Measurements from ENCODE around the gene ANGPTL3. TPM values are rescaled to one million over a fixed set of nuclear protein-coding genes. Genes with fewer than 3 reads are reported as not detected.

The ANGPTL3 gene
- total and polyA plus RNA-seq, 2 donors (not counting 1 experiment from before 2014, with no cell fraction given), result not detected

DNA sequence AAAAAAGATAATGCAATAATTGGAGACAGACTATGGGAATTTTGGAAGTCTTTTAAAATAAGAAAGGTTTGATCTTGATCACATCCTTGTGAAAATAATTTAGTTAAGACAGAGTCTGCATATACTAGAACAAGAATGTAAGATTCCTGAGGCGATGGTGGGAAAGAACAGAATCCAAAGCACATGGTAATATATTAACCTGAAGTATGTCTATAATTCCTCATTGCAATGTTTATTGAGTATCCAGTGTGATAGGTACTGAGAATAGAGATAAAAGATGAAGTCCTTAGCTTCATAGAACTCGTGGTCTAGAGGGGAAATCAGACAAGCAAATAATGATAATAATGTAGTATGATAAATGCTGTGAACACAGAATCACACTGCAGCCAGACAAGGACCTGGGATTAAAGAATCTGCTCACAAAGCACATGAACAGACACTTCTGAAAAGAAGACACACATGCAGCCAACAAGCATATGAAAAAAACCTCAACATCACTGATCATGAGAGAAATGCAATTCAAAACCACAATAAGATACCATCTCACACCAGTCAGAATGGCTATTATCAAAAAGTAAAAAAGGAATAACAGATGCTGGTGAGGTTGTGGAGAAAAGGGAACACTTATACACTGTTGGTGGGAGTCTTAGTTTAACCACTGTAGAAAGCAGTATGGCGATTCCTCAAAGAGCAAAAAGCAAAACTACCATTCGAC, 6.9 kb upstream of the ANGPTL3 start:
- H3K4me3 ChIP-seq (ENCODE audit: control extremely low read depth in 1 of 5, extremely low read depth in 1 of 5, insufficient read depth in 1 of 5, low read depth in 2 of 5, low read length in 4 of 5), result no peak overlapping the region
- H3K4me1 Mint-ChIP-seq, result no peaks in the 10 kb centered on the region
- H3K27me3 Mint-ChIP-seq, result no peaks in the 10 kb centered on the region
- no peak overlapping the region for H3K4me2 ChIP-seq (replicated peaks; ENCODE audit: low read depth, low read length, poor library complexity, severe bottlenecking)
- DNase-seq (no peak), ATAC-seq (ENCODE audit: low read depth) (no peak)
- no CpG with 5 or more reads among the region's 4 CpGs for WGBS (ENCODE audit: insufficient coverage)
- TF ChIP-seq EZH2 (IDR thresholded peaks at IDR 0.05; ENCODE audit: borderline replicate concordance, insufficient read depth, low read depth, low read length, poor library complexity, severe bottlenecking) (no peak), CTCF (IDR thresholded peaks at IDR 0.05) (no peak)
- no peak overlapping the region for H3K27ac Mint-ChIP-seq
- no peaks in the 10 kb centered on the region for H3K79me2 ChIP-seq (ENCODE audit: control insufficient read depth, insufficient read depth, low read length)
- H2AFZ ChIP-seq (ENCODE audit: insufficient read depth, low read depth, low read length, poor library complexity, severe bottlenecking), result no peak overlapping the region
- H3K27ac ChIP-seq (ENCODE audit: low read length in 2 of 2), result no peak overlapping the region
- POLR2A ChIA-PET, result no interaction called here
- H3K4me3 Mint-ChIP-seq, result no peak overlapping the region
- no peaks in the 10 kb centered on the region for H3K27me3 ChIP-seq (replicated peaks in 1 of 4; ENCODE audit: control extremely low read depth in 1 of 4, control insufficient read depth in 3 of 4, insufficient read depth in 4 of 4, low read length in 3 of 4)
- no peaks in the 10 kb centered on the region for H3K9me3 Mint-ChIP-seq (ENCODE audit: insufficient read depth)
- H3K9ac ChIP-seq (ENCODE audit: low read length), result no peak overlapping the region
- intact Hi-C loops (cut with micrococcal nuclease), result no loop called here
- H4K20me1 ChIP-seq (ENCODE audit: control insufficient read depth, insufficient read depth, low read length, poor library complexity, severe bottlenecking), result no peaks in the 10 kb centered on the region
- CTCF ChIA-PET, result no interaction called here
- H3K9me3 ChIP-seq (ENCODE audit: control extremely low read depth in 1 of 3, control insufficient read depth in 2 of 3, insufficient read depth in 1 of 3, low read length in 2 of 3), result no peaks in the 10 kb centered on the region
- no peaks in the 10 kb centered on the region for H3K4me1 ChIP-seq (ENCODE audit: control insufficient read depth in 2 of 2, insufficient read depth in 2 of 2, low read length in 2 of 2)
- H3K36me3 ChIP-seq (replicated peaks in 1 of 2; ENCODE audit: control extremely low read depth in 1 of 2, control insufficient read depth in 1 of 2, extremely low read depth in 1 of 2, insufficient read depth in 2 of 2, low read length in 1 of 2), result no peaks in the 10 kb centered on the region

GRCh38 chr1:62590970-62591368, 6.4 kb upstream of the ANGPTL3 start:
- H3K4me3 Mint-ChIP-seq, result no peak overlapping the region
- no peaks in the 10 kb centered on the region for H3K9me3 Mint-ChIP-seq (ENCODE audit: insufficient read depth)
- no peak for TF ChIP-seq CTCF (IDR thresholded peaks at IDR 0.05)
- TF ChIP-seq EZH2 (IDR thresholded peaks at IDR 0.05; ENCODE audit: borderline replicate concordance, insufficient read depth, low read depth, low read length, poor library complexity, severe bottlenecking), result no peak
- no peaks in the 10 kb centered on the region for H3K9me3 ChIP-seq (ENCODE audit: control extremely low read depth in 1 of 3, control insufficient read depth in 2 of 3, insufficient read depth in 1 of 3, low read length in 2 of 3)
- WGBS (ENCODE audit: insufficient coverage), result no CpG with 5 or more reads among the region's 1 CpG
- no peak overlapping the region for H3K27ac Mint-ChIP-seq
- POLR2A ChIA-PET, result no interaction called here
- H3K4me2 ChIP-seq (replicated peaks; ENCODE audit: low read depth, low read length, poor library complexity, severe bottlenecking), result no peak overlapping the region
- no peaks in the 10 kb centered on the region for H3K36me3 ChIP-seq (replicated peaks in 1 of 2; ENCODE audit: control extremely low read depth in 1 of 2, control insufficient read depth in 1 of 2, extremely low read depth in 1 of 2, insufficient read depth in 2 of 2, low read length in 1 of 2)
- H3K4me1 Mint-ChIP-seq, result no peaks in the 10 kb centered on the region
- H3K4me1 ChIP-seq (ENCODE audit: control insufficient read depth in 2 of 2, insufficient read depth in 2 of 2, low read length in 2 of 2), result no peaks in the 10 kb centered on the region
- CTCF ChIA-PET, result no interaction called here
- H3K9ac ChIP-seq (ENCODE audit: low read length), result no peak overlapping the region
- no peaks in the 10 kb centered on the region for H4K20me1 ChIP-seq (ENCODE audit: control insufficient read depth, insufficient read depth, low read length, poor library complexity, severe bottlenecking)
- H3K27me3 Mint-ChIP-seq, result no peaks in the 10 kb centered on the region
- H2AFZ ChIP-seq (ENCODE audit: insufficient read depth, low read depth, low read length, poor library complexity, severe bottlenecking), result no peak overlapping the region
- ATAC-seq (ENCODE audit: low read depth) (no peak), DNase-seq (no peak)
- H3K27ac ChIP-seq (ENCODE audit: low read length in 2 of 2), result no peak overlapping the region
- H3K79me2 ChIP-seq (ENCODE audit: control insufficient read depth, insufficient read depth, low read length), result no peaks in the 10 kb centered on the region
- no peaks in the 10 kb centered on the region for H3K27me3 ChIP-seq (replicated peaks in 1 of 4; ENCODE audit: control extremely low read depth in 1 of 4, control insufficient read depth in 3 of 4, insufficient read depth in 4 of 4, low read length in 3 of 4)
- intact Hi-C loops (cut with micrococcal nuclease), result no loop called here
- H3K4me3 ChIP-seq (ENCODE audit: control extremely low read depth in 1 of 5, extremely low read depth in 1 of 5, insufficient read depth in 1 of 5, low read depth in 2 of 5, low read length in 4 of 5), result no peak overlapping the region

Measured in B cell (primary cell).